HepG2 (cell line): Measurements from ENCODE around the gene ZNF615. TPM values are rescaled to one million over a fixed set of nuclear protein-coding genes. Genes with fewer than 3 reads are reported as not detected.
A peak's percentile ranks its signal among the peaks of the same experiment; 100 is the strongest.
"Not testable (repeated sequence)": the region's sequence is repeated elsewhere in the genome, so short reads cannot be mapped to it uniquely, and the experiment has no call there.

Experiments used
- ATAC-seq: fragments of 200-7000 bp; cut with Tn5 transposase; 3 replicates; pipeline ENCODE4 v1.9.1; 2020; ENCODE audit warnings: mild to moderate bottlenecking, moderate library complexity
- BruUV-seq: library from RNA; stranded (reverse); fragments of 400-500 nt; replicated peaks from 2 replicates; lab custom pipeline; 2021; lab: Mats Ljungman, UMichigan
- CTCF ChIA-PET: fragments of 300-600 bp; formaldehyde crosslinking; extraction: SDS; loops from one replicate; lab custom pipeline; 2021; ENCODE audit warnings: low total read pairs, inconsistent platforms, low intra/inter-chr PET ratio; lab: Yijun Ruan, JAX
- POLR2A ChIA-PET: fragments of 350-600 bp; sonication (Branson Sonifier 250); formaldehyde crosslinking; loops from one replicate; lab custom pipeline; 2020; ENCODE audit warnings: antibody characterized with exemption, inconsistent platforms; lab: Yijun Ruan, JAX
- DNase-seq: peaks from one replicate; pipeline ENCODE4 v3.0.0-alpha.2; 2015; ENCODE audit warnings: low spot score
- FAIRE-seq: peaks from 3 replicates; lab custom pipeline; 2011; peaks lifted over from hg19 to GRCh38; lab: Jason Lieb, UNC
- H2AFZ ChIP-seq: one replicate; pipeline ENCODE4 v1.6.1; 2011; ENCODE audit warnings: low read length, inconsistent platforms
- H3K27ac ChIP-seq: fragments of 300-600 bp; 3 replicates; pipeline ENCODE4 v1.8.0; 2011; ENCODE audit warnings: mixed run types, mild to moderate bottlenecking, mixed read lengths, low read length, inconsistent platforms; ENCODE audit not compliant: insufficient read depth; ENCODE audit errors: extremely low read length
- H3K27me3 ChIP-seq, 2 experiments: fragments of 200-600 bp in 1 of 2; 2 replicates in 1 of 2; 3 replicates in 1 of 2; pipeline versions ENCODE4 v1.6.0 to v1.8.0; 2011; ENCODE audit warnings: low read length in 2 of 2, mild to moderate bottlenecking in 2 of 2, moderate library complexity in 2 of 2, inconsistent platforms in 1 of 2; ENCODE audit not compliant: insufficient read depth in 2 of 2, control insufficient read depth in 1 of 2
- H3K36me3 ChIP-seq, 2 experiments: fragments of 200-600 bp in 1 of 2; replicated peaks in 1 of 2; 2 replicates in 1 of 2; 3 replicates in 1 of 2; pipeline versions ENCODE4 v1.5.1 to v1.8.0; 2011; ENCODE audit warnings: low read length in 2 of 2, inconsistent platforms in 1 of 2; ENCODE audit not compliant: insufficient read depth in 2 of 2, control insufficient read depth in 1 of 2
- H3K4me1 ChIP-seq: 2 replicates; pipeline ENCODE4 v1.5.1; 2012; ENCODE audit warnings: low read length, inconsistent platforms; ENCODE audit not compliant: insufficient read depth
- H3K4me2 ChIP-seq: 2 replicates; pipeline ENCODE4 v1.6.0; 2011; ENCODE audit warnings: low read depth, low read length, inconsistent platforms
- H3K4me3 ChIP-seq, 3 experiments: fragments of 200-600 bp in 1 of 3; sonication (generic), shearing (Covaris generic) in 1 of 3; replicated peaks in 1 of 3; 2 replicates each; pipeline ENCODE4 v1.5.1; 2011 to 2016; ENCODE audit warnings: low read length in 3 of 3, inconsistent platforms in 2 of 3, low read depth in 2 of 3, mild to moderate bottlenecking in 2 of 3, control low read depth in 1 of 3, mixed read lengths in 1 of 3; ENCODE audit not compliant: insufficient read depth in 1 of 3
- H3K79me2 ChIP-seq: one replicate; pipeline ENCODE4 v1.6.1; 2011; ENCODE audit warnings: low read length, inconsistent platforms; ENCODE audit not compliant: insufficient read depth
- H3K9ac ChIP-seq: 2 replicates; pipeline ENCODE4 v1.6.0; 2011; ENCODE audit warnings: mild to moderate bottlenecking, low read depth, low read length, inconsistent platforms; ENCODE audit not compliant: insufficient read depth
- H3K9me3 ChIP-seq: 2 replicates; pipeline ENCODE4 v1.5.1; 2012; ENCODE audit warnings: mild to moderate bottlenecking, low read length
- H4K20me1 ChIP-seq: 2 replicates; pipeline ENCODE4 v1.6.0; 2011; ENCODE audit warnings: inconsistent platforms, mild to moderate bottlenecking, low read length, moderate library complexity; ENCODE audit not compliant: insufficient read depth
- FOXA1 ChIP-seq, 2 experiments: fragments of 450-650 bp in 1 of 2; sonication (generic) in 1 of 2; formaldehyde crosslinking in 1 of 2; IDR thresholded peaks; 2 replicates each; pipeline versions ENCODE4 v1.4.0 to v1.6.1; 2016 to 2020; ENCODE audit warnings: missing genetic modification reagents in 1 of 2
- FOXA3 ChIP-seq: IDR thresholded peaks from 2 replicates; pipeline ENCODE4 v1.6.1; 2016; ENCODE audit warnings: missing genetic modification reagents, missing compliant biosample characterization
- HNF1A ChIP-seq, 2 experiments: sonication (generic) in 1 of 2; formaldehyde crosslinking in 1 of 2; IDR thresholded peaks; 2 replicates each; pipeline versions ENCODE4 v1.4.0 to v1.6.1; 2016 to 2020; ENCODE audit warnings: borderline replicate concordance in 1 of 2, low read depth in 1 of 2, mild to moderate bottlenecking in 1 of 2, missing genetic modification reagents in 1 of 2
- HOMEZ ChIP-seq: IDR thresholded peaks from 2 replicates; pipeline ENCODE4 v1.6.1; 2016; ENCODE audit warnings: low read depth
- POGZ ChIP-seq: sonication (generic); formaldehyde crosslinking; IDR thresholded peaks from 2 replicates; pipeline ENCODE4 v1.4.0; 2020; ENCODE audit warnings: mild to moderate bottlenecking, missing genetic modification reagents
- SAP130 ChIP-seq: IDR thresholded peaks from 2 replicates; pipeline ENCODE4 v1.6.1; 2016; ENCODE audit warnings: low read depth
- SOX13 ChIP-seq, 3 experiments: fragments of 450-650 bp in 1 of 3; sonication (generic) in 1 of 3; formaldehyde crosslinking in 1 of 3; IDR thresholded peaks in 2 of 3; conservative IDR thresholded peaks in 1 of 3; 2 replicates each; pipeline versions ENCODE4 v1.5.0 to v1.6.1; 2016 to 2020; ENCODE audit warnings: antibody characterized with exemption in 1 of 3, mild to moderate bottlenecking in 1 of 3, missing compliant biosample characterization in 1 of 3, missing genetic modification reagents in 1 of 3, moderate library complexity in 1 of 3
- SOX6 ChIP-seq, 2 experiments: fragments of 450-650 bp in 1 of 2; sonication (generic) in 1 of 2; formaldehyde crosslinking in 1 of 2; IDR thresholded peaks; 2 replicates each; pipeline versions ENCODE4 v1.4.0 to v1.6.1; 2017 to 2020; ENCODE audit warnings: antibody characterized with exemption in 1 of 2, mild to moderate bottlenecking in 1 of 2, missing genetic modification reagents in 1 of 2
- ZMYM4 ChIP-seq: sonication (generic); formaldehyde crosslinking; IDR thresholded peaks from 2 replicates; pipeline ENCODE4 v1.8.1; 2023; ENCODE audit warnings: mild to moderate bottlenecking, missing genetic modification reagents
- ZNF331 ChIP-seq: sonication (generic); formaldehyde crosslinking; IDR thresholded peaks from 2 replicates; pipeline ENCODE4 v1.4.0; 2020; ENCODE audit warnings: missing genetic modification reagents
- ZNF614 ChIP-seq: IDR thresholded peaks from 2 replicates; pipeline ENCODE4 v1.6.1; 2018; ENCODE audit warnings: missing biosample characterization, missing genetic modification reagents, inconsistent platforms, borderline replicate concordance
- WGBS: methylation state at CpG from one replicate; pipeline ENCODE4 v1.1.6; 2017; ENCODE audit warnings: low lambda C conversion rate; 5-methylcytosine and 5-hydroxymethylcytosine counted together
- in situ Hi-C: cut with HindIII; loops from 2 replicates; pipeline ENCODE4 v1.10.0; 2017; ENCODE audit warnings: low pct_unique_long_range_greater_than_20kb; ENCODE audit not compliant: extremely low pct_ligation_motif_present
- intact Hi-C: fragments of 100-400 bp; cut with micrococcal nuclease; formaldehyde crosslinking; loops from one replicate; pipeline ENCODE4 v1.10.0; 2022; ENCODE audit not compliant: unreplicated experiment
- polyA plus RNA-seq, 8 experiments: library from polyadenylated mRNA; depleted of rRNA in 3 of 8; stranded (reverse) in 7 of 8; unstranded in 1 of 8; fragments of >200 nt; fragmentation: Illumina TruSeq in 4 of 8; extraction: Trizol in 4 of 8; gene quantifications; 2 replicates each; pipeline versions ENCODE4 v1.2.1 to v1.2.3, GENCODE V29; 2011 to 2016; ENCODE audit warnings: low read depth in 4 of 8, missing spikeins in 1 of 8, mixed read lengths in 1 of 8; ENCODE audit not compliant: insufficient read depth in 1 of 8
- total RNA-seq, 5 experiments: library from RNA; depleted of rRNA; stranded (reverse); fragments of >200 nt; fragmentation: Illumina TruSeq; extraction: Trizol; gene quantifications; 2 replicates each; pipeline ENCODE4 v1.2.3, GENCODE V29; 2016; ENCODE audit warnings: low read depth in 1 of 5

ZNF615 gene
- total and polyA plus RNA-seq, 2 of the 13 experiments (the other 11 are each of a cell fraction or from before 2014, with no cell fraction given) = 5.2 to 7.8 TPM

GRCh38 chr19:52051736-52052135 is 43.7 kb upstream of the ZNF615 start:
- H3K9ac ChIP-seq; BruUV-seq; CTCF ChIA-PET; in situ Hi-C loops; H3K27me3 ChIP-seq; TF ChIP-seq SOX13, SOX6, FOXA1 (IDR thresholded peaks at IDR 0.05): not testable (repeated sequence)
- FAIRE-seq = peak; percentile 12
- peak in 1 of 2 experiments; percentile 63; a peak in 2 of 4 replicates for TF ChIP-seq SOX13 (CRISPR knock-in tag; conservative IDR thresholded peaks at IDR 0.05 in 1 of 2, IDR thresholded peaks at IDR 0.05 in 1 of 2)
- TF ChIP-seq FOXA3 = 0 out of 2 replicates have a peak, but pooled peaks have one; percentile 35
- TF ChIP-seq SOX6 (CRISPR knock-in tag; IDR thresholded peaks at IDR 0.05) = peak; percentile 40
- TF ChIP-seq ZNF614 (CRISPR knock-in tag) = peak; percentile 20; the same call in 1 of the 2 replicates
- 0 out of 2 replicates have a peak, but pooled peaks have one; percentile 39 for TF ChIP-seq HOMEZ
- TF ChIP-seq FOXA1 (CRISPR knock-in tag; IDR thresholded peaks at IDR 0.05) = peak; percentile 34; the same call in 1 of the 2 replicates
- TF ChIP-seq SAP130 = peak; percentile 45; the same call in 1 of the 2 replicates
- TF ChIP-seq ZMYM4 = 0 out of 2 replicates have a peak, but pooled peaks have one; percentile 34
- peak; percentile 45; the same call in 1 of the 2 replicates for TF ChIP-seq ZNF331 (CRISPR knock-in tag)
- peak; percentile 63 for TF ChIP-seq HNF1A (IDR thresholded peaks at IDR 0.05; ENCODE audit: low read depth)
- TF ChIP-seq HNF1A (CRISPR knock-in tag; IDR thresholded peaks at IDR 0.05; ENCODE audit: borderline replicate concordance) = peak; percentile 50; the same call in 1 of the 2 replicates
- TF ChIP-seq POGZ (CRISPR knock-in tag) = 0 out of 2 replicates have a peak, but pooled peaks have one; percentile 15
- TF ChIP-seq, all 625 proteins: peak for 11; not testable (repeated sequence) for 614
- POLR2A ChIA-PET = interaction anchor here (1.3 kb wide), 1 partner anchor 23 kb away, joined by 3 read pairs; the partner anchor contains the start of gene ZNF614
- H2AFZ ChIP-seq, H3K79me2 ChIP-seq, intact Hi-C loops, H3K36me3 ChIP-seq, H3K4me3 ChIP-seq, H4K20me1 ChIP-seq, ATAC-seq: not testable (repeated sequence)
- Histone ChIP-seq H3K4me2 (0 out of 2 replicates have a peak overlapping the region, but pooled peaks have one; percentile 19), H3K4me1 (peaks cover 27% of the 10 kb centered on the region), H3K27ac (peak overlapping the region; percentile 28), H3K9me3 (peaks cover 12% of the 10 kb centered on the region)
- 44% methylated on average over 1 of the region's 1 CpG for WGBS
- peak; percentile 66 for DNase-seq
